ENCODE results near the gene TTLL1. TPM values are rescaled to one million over a fixed set of nuclear protein-coding genes. Genes with fewer than 3 reads are reported as not detected.

Gene TTLL1
- total and polyA plus RNA-seq, 2 experiments from 2014 or later, result 5.5 to 6.8 TPM

DNA sequence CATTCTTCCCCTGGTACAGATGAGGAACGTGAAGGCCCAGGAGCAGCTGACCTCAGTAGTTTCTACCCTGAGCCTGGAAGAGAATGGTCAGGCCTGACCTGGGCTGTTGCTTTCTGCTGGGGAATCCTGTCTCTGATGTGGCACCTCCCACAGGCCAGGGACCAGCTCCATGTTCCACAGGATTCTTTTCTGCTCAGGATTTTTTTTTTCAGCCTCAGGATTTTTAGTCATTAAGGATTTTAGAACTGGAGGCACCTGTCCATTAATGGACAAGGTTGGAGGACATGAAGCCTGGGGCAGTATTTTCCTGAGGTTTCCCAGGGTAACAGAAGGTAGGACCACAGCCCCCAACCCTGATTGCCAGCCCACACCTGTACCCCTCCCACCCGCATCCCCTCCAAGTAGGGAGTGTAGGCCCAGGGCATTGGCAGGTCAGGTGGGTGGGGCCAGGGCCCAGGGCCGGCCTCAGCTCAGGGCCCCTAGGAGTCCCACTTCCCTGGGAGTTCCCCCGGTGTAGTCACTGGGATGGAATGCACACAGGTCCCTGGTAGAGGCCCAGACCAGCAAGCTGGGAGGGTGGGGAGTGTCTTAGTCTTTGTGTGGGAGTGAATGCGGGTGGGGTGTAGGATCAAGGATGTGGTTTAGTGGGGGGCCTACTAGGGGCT is 37.4 kb upstream of the TTLL1 start:
- no peak overlapping the region for H3K27ac ChIP-seq (ENCODE audit: low read depth)
- no peak overlapping the region for H2AFZ ChIP-seq
- H3K27me3 Mint-ChIP-seq (ENCODE audit: insufficient read depth, low read depth, poor library complexity), result peaks cover 8% of the 10 kb centered on the region

More for the DNA sequence above, 37.4 kb upstream of the TTLL1 start:
- Mint-ChIP-seq H3K4me3 (no peak overlapping the region), H3K9me3 (no peaks in the 10 kb centered on the region), H3K36me3 (ENCODE audit: low read depth) (no peaks in the 10 kb centered on the region), H3K27ac (no peak overlapping the region), H3K4me1 (peaks cover 8% of the 10 kb centered on the region; the same call in 2 of the 3 replicates)
- no peaks in the 10 kb centered on the region for H3K27me3 ChIP-seq (ENCODE audit: insufficient read depth)
- no peaks in the 10 kb centered on the region for H3K36me3 ChIP-seq (ENCODE audit: insufficient read depth)
- H3K4me3 ChIP-seq, result no peak overlapping the region
- no peaks in the 10 kb centered on the region for H3K79me2 ChIP-seq (replicated peaks; ENCODE audit: insufficient read depth)
- H4K20me1 ChIP-seq (replicated peaks; ENCODE audit: insufficient read depth), result 0 out of 2 replicates have a peak, but pooled peaks cover 10% of the 10 kb centered on the region
- no peaks in the 10 kb centered on the region; the same call in 1 of the 2 replicates for H3K4me1 ChIP-seq (ENCODE audit: insufficient read depth)
- H3K9me2 ChIP-seq (ENCODE audit: insufficient read depth), result no peaks in the 10 kb centered on the region
- ATAC-seq (peak; percentile 60), DNase-seq (ENCODE audit: low spot score) (no peak)
- no peaks in the 10 kb centered on the region; the same call in 1 of the 2 replicates for H3F3A ChIP-seq (replicated peaks; ENCODE audit: low read depth)
- no peak overlapping the region for H3K4me2 ChIP-seq
- no peak for TF ChIP-seq NANOG (IDR thresholded peaks at IDR 0.05; ENCODE audit: borderline replicate concordance)
- no peak for TF ChIP-seq EZH2 (IDR thresholded peaks at IDR 0.05; ENCODE audit: low read depth, unreplicated experiment)
- TF ChIP-seq CREB1 (CRISPR knock-in tag; IDR thresholded peaks at IDR 0.05; ENCODE audit: low read depth), result no peak
- TF ChIP-seq, protein P1, sequence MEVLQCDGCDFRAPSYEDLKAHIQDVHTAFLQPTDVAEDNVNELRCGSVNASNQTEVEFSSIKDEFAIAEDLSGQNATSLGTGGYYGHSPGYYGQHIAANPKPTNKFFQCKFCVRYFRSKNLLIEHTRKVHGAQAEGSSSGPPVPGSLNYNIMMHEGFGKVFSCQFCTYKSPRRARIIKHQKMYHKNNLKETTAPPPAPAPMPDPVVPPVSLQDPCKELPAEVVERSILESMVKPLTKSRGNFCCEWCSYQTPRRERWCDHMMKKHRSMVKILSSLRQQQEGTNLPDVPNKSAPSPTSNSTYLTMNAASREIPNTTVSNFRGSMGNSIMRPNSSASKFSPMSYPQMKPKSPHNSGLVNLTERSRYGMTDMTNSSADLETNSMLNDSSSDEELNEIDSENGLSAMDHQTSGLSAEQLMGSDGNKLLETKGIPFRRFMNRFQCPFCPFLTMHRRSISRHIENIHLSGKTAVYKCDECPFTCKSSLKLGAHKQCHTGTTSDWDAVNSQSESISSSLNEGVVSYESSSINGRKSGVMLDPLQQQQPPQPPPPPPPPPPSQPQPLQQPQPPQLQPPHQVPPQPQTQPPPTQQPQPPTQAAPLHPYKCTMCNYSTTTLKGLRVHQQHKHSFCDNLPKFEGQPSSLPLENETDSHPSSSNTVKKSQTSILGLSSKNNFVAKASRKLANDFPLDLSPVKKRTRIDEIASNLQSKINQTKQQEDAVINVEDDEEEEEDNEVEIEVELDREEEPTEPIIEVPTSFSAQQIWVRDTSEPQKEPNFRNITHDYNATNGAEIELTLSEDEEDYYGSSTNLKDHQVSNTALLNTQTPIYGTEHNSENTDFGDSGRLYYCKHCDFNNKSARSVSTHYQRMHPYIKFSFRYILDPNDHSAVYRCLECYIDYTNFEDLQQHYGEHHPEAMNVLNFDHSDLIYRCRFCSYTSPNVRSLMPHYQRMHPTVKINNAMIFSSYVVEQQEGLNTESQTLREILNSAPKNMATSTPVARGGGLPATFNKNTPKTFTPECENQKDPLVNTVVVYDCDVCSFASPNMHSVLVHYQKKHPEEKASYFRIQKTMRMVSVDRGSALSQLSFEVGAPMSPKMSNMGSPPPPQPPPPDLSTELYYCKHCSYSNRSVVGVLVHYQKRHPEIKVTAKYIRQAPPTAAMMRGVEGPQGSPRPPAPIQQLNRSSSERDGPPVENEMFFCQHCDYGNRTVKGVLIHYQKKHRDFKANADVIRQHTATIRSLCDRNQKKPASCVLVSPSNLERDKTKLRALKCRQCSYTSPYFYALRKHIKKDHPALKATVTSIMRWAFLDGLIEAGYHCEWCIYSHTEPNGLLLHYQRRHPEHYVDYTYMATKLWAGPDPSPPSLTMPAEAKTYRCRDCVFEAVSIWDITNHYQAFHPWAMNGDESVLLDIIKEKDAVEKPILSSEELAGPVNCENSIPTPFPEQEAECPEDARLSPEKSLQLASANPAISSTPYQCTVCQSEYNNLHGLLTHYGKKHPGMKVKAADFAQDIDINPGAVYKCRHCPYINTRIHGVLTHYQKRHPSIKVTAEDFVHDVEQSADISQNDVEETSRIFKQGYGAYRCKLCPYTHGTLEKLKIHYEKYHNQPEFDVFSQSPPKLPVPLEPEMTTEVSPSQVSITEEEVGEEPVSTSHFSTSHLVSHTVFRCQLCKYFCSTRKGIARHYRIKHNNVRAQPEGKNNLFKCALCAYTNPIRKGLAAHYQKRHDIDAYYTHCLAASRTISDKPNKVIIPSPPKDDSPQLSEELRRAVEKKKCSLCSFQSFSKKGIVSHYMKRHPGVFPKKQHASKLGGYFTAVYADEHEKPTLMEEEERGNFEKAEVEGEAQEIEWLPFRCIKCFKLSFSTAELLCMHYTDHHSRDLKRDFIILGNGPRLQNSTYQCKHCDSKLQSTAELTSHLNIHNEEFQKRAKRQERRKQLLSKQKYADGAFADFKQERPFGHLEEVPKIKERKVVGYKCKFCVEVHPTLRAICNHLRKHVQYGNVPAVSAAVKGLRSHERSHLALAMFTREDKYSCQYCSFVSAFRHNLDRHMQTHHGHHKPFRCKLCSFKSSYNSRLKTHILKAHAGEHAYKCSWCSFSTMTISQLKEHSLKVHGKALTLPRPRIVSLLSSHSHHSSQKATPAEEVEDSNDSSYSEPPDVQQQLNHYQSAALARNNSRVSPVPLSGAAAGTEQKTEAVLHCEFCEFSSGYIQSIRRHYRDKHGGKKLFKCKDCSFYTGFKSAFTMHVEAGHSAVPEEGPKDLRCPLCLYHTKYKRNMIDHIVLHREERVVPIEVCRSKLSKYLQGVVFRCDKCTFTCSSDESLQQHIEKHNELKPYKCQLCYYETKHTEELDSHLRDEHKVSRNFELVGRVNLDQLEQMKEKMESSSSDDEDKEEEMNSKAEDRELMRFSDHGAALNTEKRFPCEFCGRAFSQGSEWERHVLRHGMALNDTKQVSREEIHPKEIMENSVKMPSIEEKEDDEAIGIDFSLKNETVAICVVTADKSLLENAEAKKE (CRISPR knock-in tag; IDR thresholded peaks at IDR 0.05), result no peak
- no peak for TF ChIP-seq EZH2phosphoT487 (IDR thresholded peaks at IDR 0.05; ENCODE audit: unreplicated experiment)
- TF ChIP-seq, protein P2, sequence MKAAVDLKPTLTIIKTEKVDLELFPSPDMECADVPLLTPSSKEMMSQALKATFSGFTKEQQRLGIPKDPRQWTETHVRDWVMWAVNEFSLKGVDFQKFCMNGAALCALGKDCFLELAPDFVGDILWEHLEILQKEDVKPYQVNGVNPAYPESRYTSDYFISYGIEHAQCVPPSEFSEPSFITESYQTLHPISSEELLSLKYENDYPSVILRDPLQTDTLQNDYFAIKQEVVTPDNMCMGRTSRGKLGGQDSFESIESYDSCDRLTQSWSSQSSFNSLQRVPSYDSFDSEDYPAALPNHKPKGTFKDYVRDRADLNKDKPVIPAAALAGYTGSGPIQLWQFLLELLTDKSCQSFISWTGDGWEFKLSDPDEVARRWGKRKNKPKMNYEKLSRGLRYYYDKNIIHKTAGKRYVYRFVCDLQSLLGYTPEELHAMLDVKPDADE (IDR thresholded peaks at IDR 0.05), result no peak
- TF ChIP-seq ZNF114 (CRISPR knock-in tag; IDR thresholded peaks at IDR 0.05), result no peak
- no peak for TF ChIP-seq ZNF331 (CRISPR knock-in tag; IDR thresholded peaks at IDR 0.05; ENCODE audit: low read depth)
- no peak for TF ChIP-seq POLR2AphosphoS5 (IDR thresholded peaks at IDR 0.05; ENCODE audit: low read depth)
- no peak for TF ChIP-seq JUNB (IDR thresholded peaks at IDR 0.05; ENCODE audit: unreplicated experiment)

All from GM23338 (cell line).